Natural killer cell treated with Interleukin-12 subunit alpha and Interleukin-12 subunit beta and Interleukin-15 and Interleukin-18, amount 100 ng/mL, for 72 hours (primary cell): ENCODE data around the gene SNPH. TPM values are rescaled to one million over a fixed set of nuclear protein-coding genes. Genes with fewer than 3 reads are reported as not detected.
"Not testable (repeated sequence)": the region's sequence is repeated elsewhere in the genome, so short reads cannot be mapped to it uniquely, and the experiment has no call there.

Source experiments
- ATAC-seq, 2 donors: fragments of 150-1000 bp; cut with Tn5 transposase in 1 of 2; sonication (Bioruptor Pico), chemical (Tn5 transposase) in 1 of 2; 2 replicates each; pipeline ENCODE4 v1.10.0; 2021
- DNase-seq: peaks from one replicate; pipeline ENCODE4 v3.0.0; 2022; ENCODE audit warnings: low spot score
- H3K27ac Mint-ChIP-seq, 2 donors: 1 replicate in 1 of 2; 2 replicates in 1 of 2; pipeline ENCODE4 v1.8.0; 2022; ENCODE audit warnings: mixed read lengths in 2 of 2, mild to moderate bottlenecking in 1 of 2, moderate library complexity in 1 of 2
- H3K27me3 Mint-ChIP-seq, 2 donors: 1 replicate in 1 of 2; 2 replicates in 1 of 2; pipeline ENCODE4 v1.8.0; 2022; ENCODE audit warnings: mixed read lengths in 2 of 2
- H3K36me3 Mint-ChIP-seq: one replicate; pipeline ENCODE4 v1.8.0; 2022; ENCODE audit warnings: mixed read lengths
- H3K4me1 Mint-ChIP-seq, 2 donors: 1 replicate in 1 of 2; 2 replicates in 1 of 2; pipeline ENCODE4 v1.8.0; 2022; ENCODE audit warnings: low read depth in 2 of 2, mixed read lengths in 2 of 2, mild to moderate bottlenecking in 1 of 2
- H3K4me3 Mint-ChIP-seq: one replicate; pipeline ENCODE4 v1.8.0; 2022; ENCODE audit warnings: mixed read lengths
- H3K9me3 Mint-ChIP-seq: 2 replicates; pipeline ENCODE4 v1.8.0; 2022; ENCODE audit warnings: mixed read lengths
- total RNA-seq, 2 donors: library from RNA; stranded (reverse); gene quantifications; one replicate each; pipeline ENCODE4 v1.2.3, GENCODE V29; 2022

SNPH gene
- total RNA-seq, 2 donors from 2014 or later, result 1.5 to 1.9 TPM

DNA sequence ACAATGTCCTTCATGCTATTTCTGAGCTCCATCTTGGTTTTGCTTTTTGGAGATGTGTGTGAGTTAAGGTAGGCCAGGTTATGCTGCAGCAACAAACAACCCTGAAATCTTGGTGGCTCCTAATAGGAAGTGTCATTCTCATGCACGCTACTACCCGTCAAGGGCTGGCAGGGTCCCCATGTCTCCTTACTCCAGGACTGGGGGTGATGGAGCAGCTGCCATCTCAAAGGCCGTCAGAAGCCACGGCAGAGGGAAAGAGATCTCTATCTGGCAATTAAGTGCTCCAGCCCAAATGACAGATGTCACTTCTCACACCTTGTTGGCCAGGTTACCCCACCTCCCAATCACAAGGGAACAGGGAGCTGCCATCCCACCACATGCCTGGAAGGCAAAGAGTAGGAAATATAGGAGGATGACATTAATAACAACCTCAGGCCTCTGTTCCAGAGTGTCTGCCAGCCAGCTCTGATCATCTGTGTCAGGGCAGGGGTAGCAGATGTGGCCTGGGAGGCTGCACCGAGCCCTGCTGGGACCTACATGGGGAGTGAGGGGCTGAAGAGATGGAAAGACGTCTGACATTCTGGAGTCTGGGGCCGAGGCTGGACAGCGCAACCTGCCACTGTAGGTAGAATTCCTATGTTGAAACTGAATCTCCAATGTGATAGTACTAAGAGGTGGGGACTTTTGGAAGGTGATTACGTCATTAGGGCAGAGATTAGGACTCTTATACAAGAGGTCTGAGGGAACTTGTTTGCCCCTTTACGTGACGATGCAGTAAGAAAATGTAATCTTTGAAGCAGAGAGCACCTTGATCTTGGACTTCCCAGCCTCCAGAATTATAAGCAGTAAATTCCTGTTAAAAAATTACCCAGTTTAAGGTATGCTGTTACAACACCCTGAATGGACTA is 67.6 kb downstream of the SNPH start:
- no peak overlapping the region for H3K4me3 Mint-ChIP-seq
- no peaks in the 10 kb centered on the region for H3K9me3 Mint-ChIP-seq
- no peak overlapping the region for H3K27ac Mint-ChIP-seq
- H3K27me3 Mint-ChIP-seq, result no peaks in the 10 kb centered on the region
- H3K4me1 Mint-ChIP-seq, result peaks cover 4 to 34% of the 10 kb centered on the region in 2 donors
- H3K36me3 Mint-ChIP-seq, result no peaks in the 10 kb centered on the region
- no peak for ATAC-seq
- no peak for DNase-seq

- Mint-ChIP-seq H3K4me1 (peaks cover 4 to 33% of the 10 kb centered on the region in 2 donors), H3K9me3 (no peaks in the 10 kb centered on the region), H3K27me3 (no peaks in the 10 kb centered on the region), H3K36me3 (no peaks in the 10 kb centered on the region), H3K27ac (no peak overlapping the region), H3K4me3 (no peak overlapping the region)
- ATAC-seq, result no peak
- DNase-seq, result no peak
Measured at GRCh38 chr20:1334370-1334731, 68.3 kb downstream of the SNPH start.

GRCh38 chr20:1334761-1335160 is 68.7 kb downstream of the SNPH start:
- Mint-ChIP-seq H3K36me3 (no peaks in the 10 kb centered on the region), H3K4me1 (peaks cover 4 to 29% of the 10 kb centered on the region in 2 donors), H3K4me3 (no peak overlapping the region), H3K27ac (no peak overlapping the region), H3K27me3 (no peaks in the 10 kb centered on the region), H3K9me3 (no peaks in the 10 kb centered on the region)
- ATAC-seq, result peak in 1 of 2 donors; percentile 28
- no peak for DNase-seq

- ATAC-seq, result no peak
- no peak for DNase-seq
- H3K36me3 Mint-ChIP-seq, result no peaks in the 10 kb centered on the region
- no peaks in the 10 kb centered on the region for H3K9me3 Mint-ChIP-seq
- H3K4me1 Mint-ChIP-seq, result peaks cover 4 to 24% of the 10 kb centered on the region in 2 donors
- peak overlapping the region in 1 of 2 donors; percentile 60 for H3K27ac Mint-ChIP-seq
- H3K4me3 Mint-ChIP-seq, result no peak overlapping the region
- no peaks in the 10 kb centered on the region for H3K27me3 Mint-ChIP-seq
Measured at GRCh38 chr20:1335961-1336698, 70.0 kb downstream of the SNPH start.

GRCh38 chr20:1336699-1337367 is 70.7 kb downstream of the SNPH start:
- peaks cover 4 to 18% of the 10 kb centered on the region in 2 donors for H3K4me1 Mint-ChIP-seq
- DNase-seq, result no peak
- H3K27ac Mint-ChIP-seq, result peak overlapping the region in 1 of 2 donors; percentile 60
- no peaks in the 10 kb centered on the region for H3K36me3 Mint-ChIP-seq
- ATAC-seq, result peak in 1 of 2 donors; percentile 53
- H3K4me3 Mint-ChIP-seq, result no peak overlapping the region
- no peaks in the 10 kb centered on the region for H3K27me3 Mint-ChIP-seq
- H3K9me3 Mint-ChIP-seq, result no peaks in the 10 kb centered on the region

DNA sequence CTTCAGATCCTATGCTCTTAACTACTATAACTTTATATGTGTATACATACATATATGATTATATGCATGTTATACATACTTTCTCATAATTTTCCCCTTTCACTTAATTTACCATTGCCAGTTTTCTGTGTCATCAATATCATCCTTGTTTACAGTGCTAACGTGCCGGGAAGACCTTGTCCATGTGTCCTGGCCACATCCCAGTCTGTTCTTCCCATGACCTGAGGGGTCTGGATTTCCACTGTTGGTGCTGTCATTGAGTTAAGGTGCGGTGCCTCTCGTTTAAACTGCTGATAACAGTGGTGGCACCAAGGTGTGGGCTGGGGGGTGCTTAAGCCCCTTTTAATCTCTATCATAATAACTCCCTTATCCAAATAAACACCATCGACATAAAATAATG is 71.3 kb downstream of the SNPH start:
- no peak overlapping the region for H3K27ac Mint-ChIP-seq
- no peaks in the 10 kb centered on the region for H3K36me3 Mint-ChIP-seq
- peaks cover 4 to 18% of the 10 kb centered on the region in 2 donors for H3K4me1 Mint-ChIP-seq
- H3K4me3 Mint-ChIP-seq, result no peak overlapping the region
- H3K9me3 Mint-ChIP-seq, result no peaks in the 10 kb centered on the region
- no peaks in the 10 kb centered on the region for H3K27me3 Mint-ChIP-seq
- DNase-seq, result no peak
- no peak for ATAC-seq

GRCh38 chr20:1338096-1338495 is 72.0 kb downstream of the SNPH start:
- no peak for ATAC-seq
- Mint-ChIP-seq H3K4me3 (no peak overlapping the region), H3K27me3 (no peaks in the 10 kb centered on the region), H3K9me3 (no peaks in the 10 kb centered on the region), H3K4me1 (peaks cover 4 to 18% of the 10 kb centered on the region in 2 donors), H3K36me3 (no peaks in the 10 kb centered on the region), H3K27ac (no peak overlapping the region)
- DNase-seq, result no peak

- H3K36me3 Mint-ChIP-seq, result no peaks in the 10 kb centered on the region
- H3K4me3 Mint-ChIP-seq, result no peak overlapping the region
- H3K4me1 Mint-ChIP-seq, result peaks cover 4 to 18% of the 10 kb centered on the region in 2 donors
- DNase-seq, result no peak
- no peak for ATAC-seq
- no peaks in the 10 kb centered on the region for H3K9me3 Mint-ChIP-seq
- no peaks in the 10 kb centered on the region for H3K27me3 Mint-ChIP-seq
- no peak overlapping the region for H3K27ac Mint-ChIP-seq
Measured at GRCh38 chr20:1338801-1339200, 72.7 kb downstream of the SNPH start.

- DNase-seq (no peak), ATAC-seq (no peak)
- Mint-ChIP-seq H3K36me3 (no peaks in the 10 kb centered on the region), H3K4me3 (no peak overlapping the region), H3K9me3 (no peaks in the 10 kb centered on the region), H3K27me3 (no peaks in the 10 kb centered on the region), H3K4me1 (peaks cover 14 to 22% of the 10 kb centered on the region in 2 donors), H3K27ac (no peak overlapping the region)
Measured at GRCh38 chr20:1341561-1342265, 75.6 kb downstream of the SNPH start.

DNA sequence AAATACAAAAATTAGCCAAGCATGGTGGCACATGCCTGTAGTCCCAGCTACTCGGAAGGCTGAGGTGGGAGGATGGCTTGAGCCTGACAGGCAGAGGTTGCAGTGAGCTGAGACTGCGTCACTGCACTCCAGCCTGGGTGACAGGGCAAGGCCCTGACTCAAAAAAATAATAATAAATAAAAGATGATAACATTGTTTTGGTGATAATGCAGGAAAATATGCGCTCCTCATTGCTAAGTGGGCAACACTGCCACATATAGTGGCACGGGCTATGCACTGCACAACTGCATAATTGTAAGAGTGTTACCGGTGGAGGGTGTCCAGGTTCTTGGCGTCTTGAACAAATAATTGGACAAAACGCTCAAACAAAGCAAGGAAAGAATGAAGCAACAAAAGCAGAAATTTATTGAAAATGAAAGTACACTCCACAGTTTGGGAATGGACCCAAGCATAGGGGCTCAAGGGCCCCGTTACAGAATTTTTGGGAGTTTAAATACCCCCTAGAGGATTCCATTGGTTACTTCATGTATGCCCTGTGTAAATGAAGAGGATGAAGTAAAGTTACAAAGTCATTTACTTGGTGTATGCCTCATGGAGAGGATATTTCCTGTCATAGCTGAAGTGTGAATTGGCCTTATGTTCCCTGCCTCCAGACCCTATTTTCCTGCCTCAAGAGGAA is 77.5 kb downstream of the SNPH start:
- H3K9me3 Mint-ChIP-seq, H3K36me3 Mint-ChIP-seq, H3K27me3 Mint-ChIP-seq, ATAC-seq, H3K27ac Mint-ChIP-seq, DNase-seq, H3K4me3 Mint-ChIP-seq: not testable (repeated sequence)
- peaks cover 7 to 21% of the 10 kb centered on the region in 2 donors for H3K4me1 Mint-ChIP-seq

DNA sequence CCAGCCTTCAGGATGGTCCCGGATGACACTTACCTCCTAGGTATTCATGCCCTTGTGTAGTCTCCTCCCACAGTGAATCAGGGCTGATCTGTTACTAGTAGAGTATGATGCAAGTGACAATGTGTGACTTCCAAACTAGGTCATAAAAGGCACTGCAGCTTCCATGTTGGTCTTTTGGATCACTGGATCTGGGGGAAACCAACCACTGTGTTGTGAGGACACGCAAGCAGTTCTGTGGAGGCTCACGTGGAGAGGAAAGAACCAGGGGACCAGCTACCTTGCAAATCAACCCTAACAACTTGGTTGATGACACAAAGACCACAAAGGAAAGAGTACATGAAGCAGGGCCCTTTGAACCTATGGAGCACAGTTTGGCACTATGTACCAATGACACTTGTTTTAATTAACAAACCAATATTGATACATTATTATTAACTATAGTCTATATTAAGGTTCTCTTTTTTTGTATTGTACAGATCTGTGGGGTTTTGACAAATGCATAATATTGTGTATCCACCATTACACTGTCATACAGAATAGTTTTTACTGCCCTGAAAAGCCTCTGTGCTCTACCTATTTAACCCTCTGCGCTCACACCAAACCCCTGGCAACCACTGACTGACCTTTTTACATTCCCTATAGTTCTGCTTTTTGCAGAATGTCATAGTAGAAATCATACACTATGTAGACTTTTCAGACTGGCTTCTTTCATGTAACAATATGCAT is 79.1 kb downstream of the SNPH start:
- no peaks in the 10 kb centered on the region for H3K27me3 Mint-ChIP-seq
- H3K9me3 Mint-ChIP-seq, result no peaks in the 10 kb centered on the region
- ATAC-seq (peak in 1 of 2 donors; percentile 48), DNase-seq (no peak)
- H3K27ac Mint-ChIP-seq, result no peak overlapping the region
- H3K36me3 Mint-ChIP-seq, result peaks cover 4% of the 10 kb centered on the region
- H3K4me3 Mint-ChIP-seq, result no peak overlapping the region
- peaks cover 7 to 21% of the 10 kb centered on the region in 2 donors for H3K4me1 Mint-ChIP-seq

GRCh38 chr20:1345756-1346093 is 79.6 kb downstream of the SNPH start:
- peaks cover 8% of the 10 kb centered on the region for H3K36me3 Mint-ChIP-seq
- no peaks in the 10 kb centered on the region for H3K9me3 Mint-ChIP-seq
- H3K4me3 Mint-ChIP-seq, result no peak overlapping the region
- no peak for ATAC-seq
- H3K4me1 Mint-ChIP-seq, result peaks cover 7 to 21% of the 10 kb centered on the region in 2 donors
- no peaks in the 10 kb centered on the region for H3K27me3 Mint-ChIP-seq
- no peak overlapping the region for H3K27ac Mint-ChIP-seq
- no peak for DNase-seq
